PFSK-1 (cell line): Measurements from ENCODE around the gene LHX4. TPM values are rescaled to one million over a fixed set of nuclear protein-coding genes. Genes with fewer than 3 reads are reported as not detected.

ENCODE experiments used
- FOXP2 ChIP-seq: optimal IDR thresholded peaks from 2 replicates; pipeline ENCODE3; 2011; ENCODE audit warnings: borderline replicate concordance, control low read depth, inconsistent platforms; ENCODE audit not compliant: insufficient read depth; ENCODE audit errors: extremely low read length, extremely low read depth
- POLR2AphosphoS5 ChIP-seq: IDR thresholded peaks from 2 replicates; pipeline ENCODE4 v1.6.1; 2012; ENCODE audit warnings: low read depth, mild to moderate bottlenecking, control low read depth, low read length, moderate library complexity
- SIN3A ChIP-seq: IDR thresholded peaks from 2 replicates; pipeline ENCODE4 v1.6.1; 2012; ENCODE audit warnings: mild to moderate bottlenecking, low read length, moderate library complexity, borderline replicate concordance; ENCODE audit not compliant: insufficient read depth
- TAF1 ChIP-seq: IDR thresholded peaks from 2 replicates; pipeline ENCODE4 v1.6.1; 2012; ENCODE audit warnings: low read length, control low read depth, borderline replicate concordance; ENCODE audit not compliant: insufficient read depth
- polyA plus RNA-seq: library from polyadenylated mRNA; unstranded; fragments of >200 nt; gene quantifications from one replicate; pipeline ENCODE4 v1.2.1, GENCODE V29; 2012; ENCODE audit warnings: low read depth, missing spikeins; ENCODE audit not compliant: insufficient read length
- TF ChIP-seq, protein P1 (sequence below), 2 experiments: IDR thresholded peaks; 2 replicates each; pipeline versions ENCODE4 v1.6.1 to v1.8.0; 2011 to 2012; ENCODE audit warnings: low read depth in 2 of 2, low read length in 2 of 2, control low read depth in 1 of 2, inconsistent platforms in 1 of 2, mild to moderate bottlenecking in 1 of 2, moderate library complexity in 1 of 2; ENCODE audit not compliant: insufficient read depth in 1 of 2

LHX4 gene
- 2.9 TPM for polyA plus RNA-seq

DNA sequence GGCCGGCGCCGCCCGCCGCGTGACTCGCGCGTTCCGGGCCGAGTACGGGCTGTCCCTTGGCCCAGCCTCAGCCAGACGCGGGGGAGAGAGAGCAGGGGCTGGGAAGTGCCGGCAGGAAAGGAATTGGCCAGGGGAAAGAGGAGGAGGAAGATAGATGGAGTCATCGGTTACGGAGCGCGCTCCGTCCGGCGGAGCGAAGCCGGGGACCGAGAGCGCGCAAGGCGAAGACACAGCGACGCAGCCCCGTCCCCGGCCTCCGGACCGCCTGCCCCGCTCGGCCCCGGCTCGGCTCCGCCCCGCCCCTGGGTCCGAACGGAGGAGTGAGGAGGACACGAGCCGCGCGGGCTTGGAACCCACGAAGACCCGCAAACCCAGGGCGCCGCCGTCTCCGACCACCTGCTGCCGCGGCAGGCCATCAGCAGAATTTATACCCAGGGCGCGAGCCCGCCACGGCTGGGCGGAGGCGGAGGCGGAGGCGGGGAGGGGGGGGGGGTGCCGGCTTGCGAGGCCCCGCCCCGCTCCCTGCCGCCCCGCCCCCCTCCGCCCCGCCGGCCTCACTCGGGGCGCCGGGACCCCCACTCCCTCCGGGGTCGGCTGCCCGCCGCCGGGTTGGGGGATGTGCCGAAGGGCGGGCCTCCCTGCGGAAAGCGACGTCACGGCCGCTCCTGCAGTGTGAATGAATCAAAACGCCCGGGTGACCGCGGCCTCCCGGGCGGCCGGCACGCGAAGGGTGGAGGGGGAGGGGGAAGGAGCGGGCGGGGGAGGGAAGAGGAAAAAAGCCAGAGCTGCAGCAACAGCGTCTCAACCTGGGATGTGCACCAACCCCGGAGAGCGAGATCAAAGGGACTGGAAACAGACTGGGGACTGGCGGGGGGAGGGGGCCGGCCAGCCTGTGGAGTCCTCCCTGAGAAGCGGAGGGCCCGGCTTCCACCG, at the start of gene LHX4:
LHX4 (plus strand) TSS at position 782 of the 933 bp plus-strand sequence. CDS start 266 bp downstream, outside the sequence.
- TF ChIP-seq POLR2AphosphoS5 (0 out of 2 replicates have a peak, but pooled peaks have one; percentile 63), FOXP2 (peak; percentile 53), SIN3A (no peak), TAF1 (no peak)
- TF ChIP-seq, protein P1, sequence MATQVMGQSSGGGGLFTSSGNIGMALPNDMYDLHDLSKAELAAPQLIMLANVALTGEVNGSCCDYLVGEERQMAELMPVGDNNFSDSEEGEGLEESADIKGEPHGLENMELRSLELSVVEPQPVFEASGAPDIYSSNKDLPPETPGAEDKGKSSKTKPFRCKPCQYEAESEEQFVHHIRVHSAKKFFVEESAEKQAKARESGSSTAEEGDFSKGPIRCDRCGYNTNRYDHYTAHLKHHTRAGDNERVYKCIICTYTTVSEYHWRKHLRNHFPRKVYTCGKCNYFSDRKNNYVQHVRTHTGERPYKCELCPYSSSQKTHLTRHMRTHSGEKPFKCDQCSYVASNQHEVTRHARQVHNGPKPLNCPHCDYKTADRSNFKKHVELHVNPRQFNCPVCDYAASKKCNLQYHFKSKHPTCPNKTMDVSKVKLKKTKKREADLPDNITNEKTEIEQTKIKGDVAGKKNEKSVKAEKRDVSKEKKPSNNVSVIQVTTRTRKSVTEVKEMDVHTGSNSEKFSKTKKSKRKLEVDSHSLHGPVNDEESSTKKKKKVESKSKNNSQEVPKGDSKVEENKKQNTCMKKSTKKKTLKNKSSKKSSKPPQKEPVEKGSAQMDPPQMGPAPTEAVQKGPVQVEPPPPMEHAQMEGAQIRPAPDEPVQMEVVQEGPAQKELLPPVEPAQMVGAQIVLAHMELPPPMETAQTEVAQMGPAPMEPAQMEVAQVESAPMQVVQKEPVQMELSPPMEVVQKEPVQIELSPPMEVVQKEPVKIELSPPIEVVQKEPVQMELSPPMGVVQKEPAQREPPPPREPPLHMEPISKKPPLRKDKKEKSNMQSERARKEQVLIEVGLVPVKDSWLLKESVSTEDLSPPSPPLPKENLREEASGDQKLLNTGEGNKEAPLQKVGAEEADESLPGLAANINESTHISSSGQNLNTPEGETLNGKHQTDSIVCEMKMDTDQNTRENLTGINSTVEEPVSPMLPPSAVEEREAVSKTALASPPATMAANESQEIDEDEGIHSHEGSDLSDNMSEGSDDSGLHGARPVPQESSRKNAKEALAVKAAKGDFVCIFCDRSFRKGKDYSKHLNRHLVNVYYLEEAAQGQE (IDR thresholded peaks at IDR 0.05; ENCODE audit: insufficient read depth in 1 of 2, low read depth in 2 of 2, low read length in 2 of 2): no peak

DNA sequence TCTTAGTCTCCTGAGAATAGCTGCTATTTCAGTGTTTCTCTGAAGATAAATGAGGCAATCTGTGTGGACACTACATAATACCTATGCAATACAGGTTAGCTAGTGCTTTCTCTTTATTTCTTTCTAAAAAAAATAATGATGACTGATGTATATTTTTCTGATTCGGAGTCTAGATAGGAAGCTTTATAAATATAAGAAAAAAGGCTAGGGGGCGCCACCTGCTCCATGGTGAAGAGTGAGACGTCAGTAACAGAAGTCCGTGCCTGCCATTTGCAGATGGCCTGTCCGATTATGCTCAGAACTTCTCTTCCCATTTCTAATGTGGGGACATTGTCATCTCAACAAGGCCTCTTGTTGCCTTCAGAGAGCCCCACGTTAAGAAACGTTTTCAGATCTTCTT, 49.0 kb upstream of the LHX4 start:
- no peak for TF ChIP-seq POLR2AphosphoS5
- TF ChIP-seq, protein P1 (IDR thresholded peaks at IDR 0.05; ENCODE audit: insufficient read depth in 1 of 2, low read depth in 2 of 2, low read length in 2 of 2): no peak
- no peak for TF ChIP-seq SIN3A
- TF ChIP-seq TAF1: no peak

DNA sequence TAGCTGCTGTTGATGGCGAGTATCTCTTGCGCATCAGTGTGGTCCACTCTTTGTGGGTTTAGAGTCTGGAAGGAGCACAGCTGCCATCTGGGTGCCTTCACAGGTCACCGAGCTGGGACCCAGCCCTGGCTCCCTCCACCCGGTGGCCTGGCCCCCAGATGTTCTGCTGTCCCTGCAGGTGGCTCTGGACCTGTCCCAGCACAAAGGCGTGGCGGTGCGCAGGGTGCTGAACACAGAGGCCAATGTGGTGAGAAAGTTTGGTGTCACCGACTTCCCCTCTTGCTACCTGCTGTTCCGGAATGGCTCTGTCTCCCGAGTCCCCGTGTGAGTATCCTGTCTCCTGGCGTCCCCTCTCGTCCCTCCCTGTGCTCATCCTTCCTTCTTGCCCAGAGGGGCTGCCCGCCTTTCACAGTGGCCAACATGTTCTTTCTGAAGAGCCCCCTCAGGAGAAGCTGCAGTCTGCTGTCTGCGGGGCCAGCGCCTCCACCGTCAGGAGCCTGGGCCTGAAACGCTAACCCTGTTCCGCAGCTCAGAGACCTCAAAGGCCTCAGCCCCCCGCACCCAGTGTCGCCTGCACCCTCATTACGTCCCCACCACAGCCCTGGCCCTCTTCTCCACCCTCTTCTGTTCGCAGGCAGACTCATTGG, 47.9 kb upstream of the LHX4 start:
- TF ChIP-seq SIN3A (no peak), POLR2AphosphoS5 (no peak), FOXP2 (no peak), TAF1 (no peak)
- TF ChIP-seq, protein P1 (IDR thresholded peaks at IDR 0.05; ENCODE audit: insufficient read depth in 1 of 2, low read depth in 2 of 2, low read length in 2 of 2): no peak

DNA sequence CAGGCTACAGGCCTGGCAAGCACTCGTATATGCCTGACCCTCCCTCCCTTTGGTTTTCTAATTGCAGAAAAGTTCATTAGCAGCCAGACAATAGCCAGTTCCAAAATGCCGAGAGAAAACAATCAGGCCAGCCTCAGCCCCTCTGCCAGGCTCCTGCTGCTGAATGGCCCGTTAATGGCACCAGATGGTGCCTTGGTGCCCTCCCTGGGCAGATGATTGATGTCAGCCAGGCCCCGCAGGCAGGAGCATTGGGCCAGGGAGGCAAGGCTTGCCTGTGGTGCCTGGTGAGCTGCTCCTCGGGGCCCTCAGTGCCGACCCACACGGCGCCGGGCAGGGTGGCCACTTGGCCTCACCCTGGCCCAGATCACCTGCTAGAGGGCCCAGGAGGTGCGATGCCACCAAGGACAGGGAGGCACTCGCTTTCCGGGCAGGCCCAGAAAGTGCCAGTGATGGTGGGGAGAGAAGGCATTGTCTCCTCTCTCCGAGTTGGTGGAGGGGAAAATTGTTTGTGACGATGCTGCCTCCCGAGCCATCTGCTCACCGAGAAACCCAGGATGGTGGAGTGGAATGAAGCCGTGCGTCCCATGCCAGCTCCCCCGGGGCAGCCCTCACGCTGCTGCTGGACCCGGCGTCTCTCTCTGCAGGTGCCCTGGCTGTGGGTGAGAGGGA, 47.3 kb upstream of the LHX4 start:
- TF ChIP-seq POLR2AphosphoS5 (no peak), FOXP2 (no peak), SIN3A (no peak), TAF1 (no peak)
- TF ChIP-seq, protein P1 (IDR thresholded peaks at IDR 0.05; ENCODE audit: insufficient read depth in 1 of 2, low read depth in 2 of 2, low read length in 2 of 2): no peak
